Non-pigmented ciliary epithelial cell (primary cell): ENCODE results near the gene DYNC2I2.
"Not testable (repeated sequence)": the region's sequence is repeated elsewhere in the genome, so short reads cannot be mapped to it uniquely, and the experiment has no call there.

Experiments used
- DNase-seq: peaks from one replicate; pipeline ENCODE4 v3.0.0-alpha.2; 2010; ENCODE audit warnings: low read depth

DYNC2I2 gene

GRCh38 chr9:128615571-128615970, 41.1 kb downstream of the DYNC2I2 start:
- no peak for DNase-seq

- DNase-seq = no peak
Measured at GRCh38 chr9:128614728-128615127, 41.9 kb downstream of the DYNC2I2 start.

GRCh38 chr9:128611600-128612394, 44.9 kb downstream of the DYNC2I2 start:
- DNase-seq = no peak

- DNase-seq = no peak
Measured at GRCh38 chr9:128610897-128611296, 45.8 kb downstream of the DYNC2I2 start.

GRCh38 chr9:128607642-128608350, 48.9 kb downstream of the DYNC2I2 start:
- no peak for DNase-seq

GRCh38 chr9:128603697-128604096, 53.0 kb downstream of the DYNC2I2 start:
- DNase-seq = no peak

- no peak for DNase-seq
Measured at GRCh38 chr9:128600099-128600498, 56.5 kb downstream of the DYNC2I2 start.

- DNase-seq = no peak
Measured at GRCh38 chr9:128595471-128595870, 61.2 kb downstream of the DYNC2I2 start.

GRCh38 chr9:128593856-128594255, 62.8 kb downstream of the DYNC2I2 start:
- DNase-seq = no peak

- DNase-seq = no peak
Measured at GRCh38 chr9:128593039-128593438, 63.6 kb downstream of the DYNC2I2 start.

- no peak for DNase-seq
Measured at GRCh38 chr9:128588581-128589233, 67.9 kb downstream of the DYNC2I2 start.

GRCh38 chr9:128587453-128587852, 69.2 kb downstream of the DYNC2I2 start:
- DNase-seq = no peak

GRCh38 chr9:128586934-128587333, 69.7 kb downstream of the DYNC2I2 start:
- DNase-seq = not testable (repeated sequence)

GRCh38 chr9:128585155-128585554, 71.5 kb downstream of the DYNC2I2 start:
- not testable (repeated sequence) for DNase-seq
